ENCODE results near the gene CACNA2D3.

GRCh38 chr3:54676087-54676486 lies 553.7 kb downstream of the CACNA2D3 start:
- TF ChIP-seq CTCF (IDR thresholded peaks at IDR 0.05) (no peak), POLR2A (IDR thresholded peaks at IDR 0.05) (no peak)

Measured in lower leg skin (tissue), 3 donors.